ENCODE results near the gene MAN2A2.

- TF ChIP-seq CTCF (IDR thresholded peaks at IDR 0.05) (no peak), POLR2AphosphoS5 (IDR thresholded peaks at IDR 0.05) (no peak), POLR2A (IDR thresholded peaks at IDR 0.05) (no peak), EP300 (IDR thresholded peaks at IDR 0.05) (no peak)
Measured at GRCh38 chr15:90921887-90922286, 18.8 kb downstream of the MAN2A2 start.
